Uterus (tissue), 4 donors: ENCODE results near the gene ST8SIA5. TPM values are rescaled to one million over a fixed set of nuclear protein-coding genes. Genes with fewer than 3 reads are reported as not detected.

Experiments used
- DNase-seq, 2 donors: peaks; one replicate each; pipeline ENCODE4 v3.0.0-alpha.2; 2019 to 2020
- H3K27ac ChIP-seq, 2 donors: fragments of 200-600 bp; sonication (generic); 1 replicate in 1 of 2; 2 replicates in 1 of 2; pipeline ENCODE4 v1.5.1; 2016 to 2018
- H3K27me3 ChIP-seq, 2 donors: fragments of 200-600 bp; sonication (generic); one replicate each; pipeline ENCODE4 v1.5.1; 2018 to 2019; ENCODE audit warnings: control low read depth in 1 of 2
- H3K36me3 ChIP-seq, 2 donors: fragments of 200-600 bp; sonication (generic); one replicate each; pipeline ENCODE4 v1.5.1; 2019; ENCODE audit warnings: control low read depth in 1 of 2
- H3K4me1 ChIP-seq, 2 donors: fragments of 200-600 bp; sonication (generic); one replicate each; pipeline ENCODE4 v1.5.1; 2018 to 2019; ENCODE audit warnings: control low read depth in 1 of 2
- H3K4me3 ChIP-seq, 2 donors: fragments of 200-600 bp; sonication (generic); 1 replicate in 1 of 2; 2 replicates in 1 of 2; pipeline ENCODE4 v1.5.1; 2018 to 2019; ENCODE audit warnings: mild to moderate bottlenecking in 1 of 2
- H3K9me3 ChIP-seq, 2 donors: fragments of 200-600 bp; sonication (generic); one replicate each; pipeline ENCODE4 v1.5.1; 2019; ENCODE audit warnings: control low read depth in 1 of 2
- POLR2A ChIP-seq, 2 donors: fragments of 450-650 bp; IDR thresholded peaks; one replicate each; pipeline ENCODE4 v1.6.1; 2016; ENCODE audit warnings: antibody characterized with exemption in 2 of 2, mild to moderate bottlenecking in 1 of 2, moderate library complexity in 1 of 2
- intact Hi-C: fragments of 100-400 bp; cut with DNase I; formaldehyde crosslinking; loops from one replicate; pipeline ENCODE4 v1.15.1; 2023; ENCODE audit warnings: low total_unique reads
- total RNA-seq, 4 donors: library from RNA; depleted of rRNA in 3 of 4; stranded (reverse); fragments of >200 nt in 3 of 4; gene quantifications; one replicate each; pipeline versions ENCODE4 v1.1.0 to v1.2.4, GENCODE V29; 2014 to 2023
- TF ChIP-seq, protein P1 (sequence below), 4 experiments: fragments of 200-600 bp in 2 of 4; fragments of 450-650 bp in 2 of 4; sonication (generic) in 2 of 4; IDR thresholded peaks; one replicate each; pipeline ENCODE4 v1.5.1; 2016 to 2019; ENCODE audit warnings: antibody characterized with exemption in 4 of 4, mild to moderate bottlenecking in 2 of 4, moderate library complexity in 1 of 4
- donor health status: DM: yes; HTN: yes; CAD: no.

Gene ST8SIA5
- total RNA-seq, 4 donors from 2014 or later = 0.76 TPM; not detected in 3

DNA sequence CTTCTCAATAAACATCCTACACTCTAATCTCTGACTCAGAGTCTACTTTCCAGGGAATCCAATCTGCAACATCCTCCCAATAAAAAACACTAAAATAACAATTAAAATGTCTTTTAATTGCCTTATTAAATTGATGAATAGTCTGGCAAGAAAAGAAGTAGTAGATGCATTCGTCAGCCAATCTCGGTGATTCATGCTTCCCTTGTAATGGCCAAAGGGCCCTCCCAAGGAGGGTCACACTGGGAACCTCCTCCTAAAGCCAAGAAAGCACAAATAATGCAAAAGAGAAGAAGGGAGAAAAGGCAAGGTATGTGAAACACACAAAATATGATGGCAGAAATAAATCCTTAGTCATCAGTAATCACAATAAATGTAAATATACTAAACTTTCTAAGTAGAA lies 16.8 kb downstream of the ST8SIA5 start:
- Histone ChIP-seq H3K9me3 (no peaks in the 10 kb centered on the region), H3K4me3 (no peak overlapping the region), H3K36me3 (no peaks in the 10 kb centered on the region), H3K4me1 (no peaks in the 10 kb centered on the region), H3K27ac (no peak overlapping the region), H3K27me3 (no peaks in the 10 kb centered on the region)
- TF ChIP-seq, protein P1, sequence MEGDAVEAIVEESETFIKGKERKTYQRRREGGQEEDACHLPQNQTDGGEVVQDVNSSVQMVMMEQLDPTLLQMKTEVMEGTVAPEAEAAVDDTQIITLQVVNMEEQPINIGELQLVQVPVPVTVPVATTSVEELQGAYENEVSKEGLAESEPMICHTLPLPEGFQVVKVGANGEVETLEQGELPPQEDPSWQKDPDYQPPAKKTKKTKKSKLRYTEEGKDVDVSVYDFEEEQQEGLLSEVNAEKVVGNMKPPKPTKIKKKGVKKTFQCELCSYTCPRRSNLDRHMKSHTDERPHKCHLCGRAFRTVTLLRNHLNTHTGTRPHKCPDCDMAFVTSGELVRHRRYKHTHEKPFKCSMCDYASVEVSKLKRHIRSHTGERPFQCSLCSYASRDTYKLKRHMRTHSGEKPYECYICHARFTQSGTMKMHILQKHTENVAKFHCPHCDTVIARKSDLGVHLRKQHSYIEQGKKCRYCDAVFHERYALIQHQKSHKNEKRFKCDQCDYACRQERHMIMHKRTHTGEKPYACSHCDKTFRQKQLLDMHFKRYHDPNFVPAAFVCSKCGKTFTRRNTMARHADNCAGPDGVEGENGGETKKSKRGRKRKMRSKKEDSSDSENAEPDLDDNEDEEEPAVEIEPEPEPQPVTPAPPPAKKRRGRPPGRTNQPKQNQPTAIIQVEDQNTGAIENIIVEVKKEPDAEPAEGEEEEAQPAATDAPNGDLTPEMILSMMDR (IDR thresholded peaks at IDR 0.05) = no peak
- no peak for TF ChIP-seq POLR2A (IDR thresholded peaks at IDR 0.05)
- intact Hi-C loops = no loop called here
- DNase-seq = no peak

DNA sequence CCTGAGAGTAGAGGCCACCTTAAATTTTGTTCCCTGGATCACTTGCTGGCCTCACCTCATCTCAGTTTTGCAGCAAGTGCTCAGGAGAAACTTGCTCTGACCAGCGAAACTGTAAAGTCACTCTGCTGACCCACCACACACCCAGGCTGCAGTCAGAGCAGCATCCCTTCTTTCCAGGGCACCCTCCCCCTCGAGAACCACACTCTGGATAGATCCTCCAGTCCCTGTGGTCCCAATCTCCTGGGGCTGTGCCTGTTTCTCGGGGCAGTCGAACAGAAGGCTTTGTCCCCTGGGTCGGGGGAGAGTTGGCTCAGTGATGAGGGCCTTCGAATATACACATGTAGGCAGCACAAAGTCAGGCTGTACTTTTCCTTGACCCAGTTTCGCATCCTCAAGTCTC lies 18.4 kb downstream of the ST8SIA5 start:
- TF ChIP-seq, protein P1 (IDR thresholded peaks at IDR 0.05) = no peak
- no peak for TF ChIP-seq POLR2A (IDR thresholded peaks at IDR 0.05)
- Histone ChIP-seq H3K9me3 (no peaks in the 10 kb centered on the region), H3K36me3 (no peaks in the 10 kb centered on the region), H3K27ac (no peak overlapping the region), H3K4me3 (no peak overlapping the region), H3K27me3 (no peaks in the 10 kb centered on the region), H3K4me1 (no peaks in the 10 kb centered on the region)
- intact Hi-C loops = no loop called here
- no peak for DNase-seq

DNA sequence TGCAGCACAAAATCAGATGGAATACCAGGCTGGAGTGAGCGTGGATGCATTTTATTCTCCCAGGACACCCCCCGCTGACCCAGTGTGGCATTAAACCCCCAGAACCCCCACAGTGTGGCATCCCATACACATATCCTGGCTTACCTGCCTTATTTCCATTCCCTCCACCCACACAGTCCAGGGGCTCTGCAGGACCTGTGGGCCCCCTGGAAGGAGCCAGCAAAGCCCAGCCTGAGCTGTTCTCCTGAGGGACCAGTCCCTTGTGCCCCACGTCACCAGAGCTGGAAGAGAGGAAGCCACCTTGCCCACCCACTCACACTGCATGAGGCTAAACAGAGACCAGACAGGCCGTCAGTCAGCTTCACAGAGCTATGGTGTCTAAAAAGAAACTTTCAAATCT lies 20.1 kb downstream of the ST8SIA5 start:
- TF ChIP-seq, protein P1 (IDR thresholded peaks at IDR 0.05) = no peak
- no peak for TF ChIP-seq POLR2A (IDR thresholded peaks at IDR 0.05)
- Histone ChIP-seq H3K4me1 (no peaks in the 10 kb centered on the region), H3K36me3 (no peaks in the 10 kb centered on the region), H3K9me3 (no peaks in the 10 kb centered on the region), H3K4me3 (no peak overlapping the region), H3K27ac (no peak overlapping the region), H3K27me3 (no peaks in the 10 kb centered on the region)
- no peak for DNase-seq
- intact Hi-C loops = no loop called here

DNA sequence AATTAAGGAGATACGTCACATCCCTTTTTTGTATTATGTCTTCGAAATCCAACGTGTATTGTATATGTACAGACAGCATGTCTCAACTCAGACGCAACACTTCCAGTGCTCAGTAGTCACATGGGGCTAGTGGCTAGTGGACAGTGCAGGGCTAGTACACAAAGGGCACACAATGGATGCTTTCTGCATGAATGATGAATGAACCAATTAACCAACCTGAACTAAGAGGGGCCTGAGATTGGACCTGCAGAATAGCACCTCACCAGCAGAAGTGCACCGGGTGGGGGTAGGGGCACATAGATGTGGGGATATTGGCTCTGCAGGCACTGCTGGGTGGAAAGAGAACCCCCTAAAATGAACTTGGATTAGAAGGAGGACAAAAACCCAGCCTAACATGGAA lies 20.7 kb downstream of the ST8SIA5 start:
- no peak for DNase-seq
- Histone ChIP-seq H3K4me3 (no peak overlapping the region), H3K27ac (no peak overlapping the region), H3K36me3 (no peaks in the 10 kb centered on the region), H3K27me3 (no peaks in the 10 kb centered on the region), H3K4me1 (no peaks in the 10 kb centered on the region), H3K9me3 (no peaks in the 10 kb centered on the region)
- intact Hi-C loops = no loop called here
- no peak for TF ChIP-seq POLR2A (IDR thresholded peaks at IDR 0.05)
- TF ChIP-seq, protein P1 (IDR thresholded peaks at IDR 0.05) = no peak

DNA sequence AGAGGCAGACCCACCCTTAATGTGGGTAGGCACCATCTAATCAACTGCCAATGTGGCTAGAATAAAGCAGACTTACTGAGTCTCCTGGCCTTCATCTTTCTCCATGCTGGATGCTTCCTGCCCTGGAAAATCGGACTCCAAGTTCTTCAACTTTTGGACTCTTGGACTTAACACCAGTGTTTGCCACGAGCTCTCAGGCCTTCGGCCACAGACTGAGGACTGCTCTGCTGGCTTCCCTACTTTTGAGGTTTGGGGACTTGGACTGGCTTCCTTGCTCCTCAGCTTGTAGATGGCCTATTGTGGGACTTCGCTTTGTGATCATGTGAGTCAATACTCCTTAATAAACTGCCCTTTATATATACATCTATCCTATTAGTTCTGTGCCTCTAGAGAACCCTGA lies 21.9 kb downstream of the ST8SIA5 start:
- no peaks in the 10 kb centered on the region for H3K27me3 ChIP-seq
- no peaks in the 10 kb centered on the region for H3K9me3 ChIP-seq
- no peak for TF ChIP-seq POLR2A (IDR thresholded peaks at IDR 0.05)
- H3K36me3 ChIP-seq = no peaks in the 10 kb centered on the region
- intact Hi-C loops = no loop called here
- H3K4me1 ChIP-seq = no peaks in the 10 kb centered on the region
- H3K27ac ChIP-seq = no peak overlapping the region
- DNase-seq = no peak
- H3K4me3 ChIP-seq = no peak overlapping the region

DNA sequence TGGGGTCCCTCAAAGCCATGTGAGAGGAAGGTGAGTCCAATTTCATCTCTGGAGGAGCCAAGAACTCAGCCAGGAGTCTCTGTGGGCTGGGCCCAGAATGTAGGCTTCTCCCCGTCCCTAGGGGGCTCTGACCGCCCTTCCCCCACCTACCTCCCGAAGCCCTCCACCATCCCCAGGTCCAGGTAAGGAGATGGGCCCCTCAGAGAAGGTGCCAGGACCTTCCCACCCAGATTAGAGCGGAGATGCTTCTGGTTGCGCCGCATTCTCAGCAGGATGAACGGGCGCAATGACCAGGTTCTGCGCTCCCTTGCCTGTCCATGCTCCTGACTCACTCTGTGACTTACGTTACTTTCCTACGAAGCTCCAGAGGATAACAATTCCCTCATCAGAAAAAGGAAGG lies 23.0 kb downstream of the ST8SIA5 start:
- intact Hi-C loops = no loop called here
- TF ChIP-seq POLR2A (IDR thresholded peaks at IDR 0.05) = no peak
- TF ChIP-seq, protein P1 (IDR thresholded peaks at IDR 0.05) = no peak
- H3K27me3 ChIP-seq = no peaks in the 10 kb centered on the region
- H3K9me3 ChIP-seq = no peaks in the 10 kb centered on the region
- no peaks in the 10 kb centered on the region for H3K4me1 ChIP-seq
- no peak overlapping the region for H3K4me3 ChIP-seq
- H3K36me3 ChIP-seq = no peaks in the 10 kb centered on the region
- no peak for DNase-seq
- no peak overlapping the region for H3K27ac ChIP-seq
